ENCODE data around the gene DACH2. TPM values are rescaled to one million over a fixed set of nuclear protein-coding genes. Genes with fewer than 3 reads are reported as not detected.

Gene DACH2
- total RNA-seq, 1 donor from 2014 or later: 0.13 TPM

- TF ChIP-seq CTCF (IDR thresholded peaks at IDR 0.05; ENCODE audit: insufficient read depth, low read length, poor library complexity, severe bottlenecking): peak; percentile 58
- DNase-seq (ENCODE audit: low read depth): no peak
- Histone ChIP-seq H3K27me3 (ENCODE audit: control insufficient read depth, insufficient read depth, low read length) (no peaks in the 10 kb centered on the region), H3K36me3 (ENCODE audit: control insufficient read depth, insufficient read depth, low read length) (no peaks in the 10 kb centered on the region), H3K4me3 (ENCODE audit: low read depth, low read length) (no peak overlapping the region)
These were observed 658.5 kb downstream of the DACH2 start for GRCh38 chrX:86806786-86807185.

- Histone ChIP-seq H3K36me3 (ENCODE audit: control insufficient read depth, insufficient read depth, low read length) (no peaks in the 10 kb centered on the region), H3K4me3 (ENCODE audit: low read depth, low read length) (no peak overlapping the region), H3K27me3 (ENCODE audit: control insufficient read depth, insufficient read depth, low read length) (no peaks in the 10 kb centered on the region)
- no peak for TF ChIP-seq CTCF (IDR thresholded peaks at IDR 0.05; ENCODE audit: insufficient read depth, low read length, poor library complexity, severe bottlenecking)
- no peak for DNase-seq (ENCODE audit: low read depth)
These were observed 661.4 kb downstream of the DACH2 start for GRCh38 chrX:86809651-86810050.

- no peak for TF ChIP-seq CTCF (IDR thresholded peaks at IDR 0.05; ENCODE audit: insufficient read depth, low read length, poor library complexity, severe bottlenecking)
- no peaks in the 10 kb centered on the region for H3K36me3 ChIP-seq (ENCODE audit: control insufficient read depth, insufficient read depth, low read length)
- no peak overlapping the region for H3K4me3 ChIP-seq (ENCODE audit: low read depth, low read length)
- no peak for DNase-seq (ENCODE audit: low read depth)
- H3K27me3 ChIP-seq (ENCODE audit: control insufficient read depth, insufficient read depth, low read length): no peaks in the 10 kb centered on the region
These were observed 681.5 kb downstream of the DACH2 start for GRCh38 chrX:86829786-86830185.

- Histone ChIP-seq H3K4me3 (ENCODE audit: low read depth, low read length) (no peak overlapping the region), H3K27me3 (ENCODE audit: control insufficient read depth, insufficient read depth, low read length) (no peaks in the 10 kb centered on the region), H3K36me3 (ENCODE audit: control insufficient read depth, insufficient read depth, low read length) (no peaks in the 10 kb centered on the region)
- TF ChIP-seq CTCF (IDR thresholded peaks at IDR 0.05; ENCODE audit: insufficient read depth, low read length, poor library complexity, severe bottlenecking): no peak
- DNase-seq (ENCODE audit: low read depth): no peak
These were observed 682.4 kb downstream of the DACH2 start for GRCh38 chrX:86830685-86831084.

GRCh38 chrX:86845101-86845500, 696.9 kb downstream of the DACH2 start:
- H3K4me3 ChIP-seq (ENCODE audit: low read depth, low read length): no peak overlapping the region
- DNase-seq (ENCODE audit: low read depth): no peak
- no peaks in the 10 kb centered on the region for H3K27me3 ChIP-seq (ENCODE audit: control insufficient read depth, insufficient read depth, low read length)
- no peak for TF ChIP-seq CTCF (IDR thresholded peaks at IDR 0.05; ENCODE audit: insufficient read depth, low read length, poor library complexity, severe bottlenecking)
- no peaks in the 10 kb centered on the region for H3K36me3 ChIP-seq (ENCODE audit: control insufficient read depth, insufficient read depth, low read length)

Other genes with a start within 250 kb of the DACH2 start
- gene CHM, start 100.9 kb upstream of the DACH2 start, total RNA-seq: 24.0 and 24.8 TPM in 2 replicates